Stomach (tissue), 9 donors: Measurements from ENCODE around the gene SLIT1. TPM values are rescaled to one million over a fixed set of nuclear protein-coding genes. Genes with fewer than 3 reads are reported as not detected.

ENCODE experiments used
- DNase-seq, 2 donors: peaks; one replicate each; pipeline versions ENCODE4 v3.0.0 to v3.0.0-alpha.2; 2013 to 2019
- H3K27ac ChIP-seq, 5 donors: fragments of 200-600 bp in 4 of 5; sonication (generic) in 4 of 5; one replicate each; pipeline ENCODE4 v1.5.1; 2013 to 2019; ENCODE audit warnings: mild to moderate bottlenecking in 1 of 5, moderate library complexity in 1 of 5
- H3K27me3 ChIP-seq, 3 donors: fragments of 200-600 bp; sonication (generic); one replicate each; pipeline ENCODE4 v1.5.1; 2017 to 2019; ENCODE audit warnings: mixed run types in 1 of 3
- H3K36me3 ChIP-seq, 4 donors: fragments of 200-600 bp; sonication (generic); 1 replicate in 3 of 4; 2 replicates in 1 of 4; pipeline ENCODE4 v1.5.1; 2016 to 2019
- H3K4me1 ChIP-seq, 4 donors: fragments of 200-600 bp; sonication (generic); one replicate each; pipeline ENCODE4 v1.5.1; 2016 to 2019
- H3K4me3 ChIP-seq, 4 donors: fragments of 200-600 bp; sonication (generic) in 3 of 4; one replicate each; pipeline ENCODE4 v1.5.1; 2016 to 2019; ENCODE audit warnings: mild to moderate bottlenecking in 1 of 4
- H3K9me3 ChIP-seq, 4 donors: fragments of 200-600 bp; sonication (generic); one replicate each; pipeline ENCODE4 v1.5.1; 2016 to 2019
- EP300 ChIP-seq: sonication (generic); formaldehyde crosslinking; IDR thresholded peaks from one replicate; pipeline ENCODE4 v1.6.1; 2017; ENCODE audit warnings: antibody characterized with exemption
- POLR2A ChIP-seq, 4 donors: fragments of 450-650 bp; IDR thresholded peaks; one replicate each; pipeline ENCODE4 v1.6.1; 2016; ENCODE audit warnings: antibody characterized with exemption in 4 of 4, control low read depth in 2 of 4, mild to moderate bottlenecking in 1 of 4, moderate library complexity in 1 of 4
- POLR2AphosphoS5 ChIP-seq, 3 donors: sonication (generic); formaldehyde crosslinking; IDR thresholded peaks; one replicate each; pipeline ENCODE4 v1.6.1; 2016; ENCODE audit warnings: antibody characterized with exemption in 3 of 3
- WGBS, 5 donors: extraction: QIAGEN DNeasy Blood & Tissue Kit in 3 of 5; methylation state at CpG; one replicate each; pipeline versions ENCODE4 v1.1.5 to v1.1.7; 2013 to 2018; 5-methylcytosine and 5-hydroxymethylcytosine counted together
- intact Hi-C: fragments of 100-400 bp; cut with DNase I; formaldehyde crosslinking; loops from one replicate; pipeline ENCODE4 v1.15.1; 2023; ENCODE audit warnings: low total_unique reads
- polyA plus RNA-seq, 3 donors: library from polyadenylated mRNA; stranded (reverse); fragments of 200-250 nt; gene quantifications; one replicate each; pipeline ENCODE4 v1.2.3, GENCODE V29; 2013
- total RNA-seq, 5 donors: library from RNA; depleted of rRNA; stranded (reverse); fragments of >200 nt; gene quantifications; one replicate each; pipeline versions ENCODE4 v1.1.0 to v1.2.3, GENCODE V29; 2014 to 2016
- TF ChIP-seq, protein P1 (sequence below), 7 experiments: fragments of 450-650 bp in 4 of 7; fragments of 200-600 bp in 3 of 7; sonication (generic) in 3 of 7; IDR thresholded peaks; one replicate each; pipeline ENCODE4 v1.5.1; 2016 to 2019; ENCODE audit warnings: antibody characterized with exemption in 7 of 7, control low read depth in 2 of 7, mild to moderate bottlenecking in 1 of 7
- donor health status: healthy with polysubstance abuse.
- donor health status: Bipolar disorder and iron deficiency.
- donor health status: healthy.

SLIT1 gene
- total and polyA plus RNA-seq, 8 donors, result under 0.01 to 6.1 (median 0.44) TPM

DNA sequence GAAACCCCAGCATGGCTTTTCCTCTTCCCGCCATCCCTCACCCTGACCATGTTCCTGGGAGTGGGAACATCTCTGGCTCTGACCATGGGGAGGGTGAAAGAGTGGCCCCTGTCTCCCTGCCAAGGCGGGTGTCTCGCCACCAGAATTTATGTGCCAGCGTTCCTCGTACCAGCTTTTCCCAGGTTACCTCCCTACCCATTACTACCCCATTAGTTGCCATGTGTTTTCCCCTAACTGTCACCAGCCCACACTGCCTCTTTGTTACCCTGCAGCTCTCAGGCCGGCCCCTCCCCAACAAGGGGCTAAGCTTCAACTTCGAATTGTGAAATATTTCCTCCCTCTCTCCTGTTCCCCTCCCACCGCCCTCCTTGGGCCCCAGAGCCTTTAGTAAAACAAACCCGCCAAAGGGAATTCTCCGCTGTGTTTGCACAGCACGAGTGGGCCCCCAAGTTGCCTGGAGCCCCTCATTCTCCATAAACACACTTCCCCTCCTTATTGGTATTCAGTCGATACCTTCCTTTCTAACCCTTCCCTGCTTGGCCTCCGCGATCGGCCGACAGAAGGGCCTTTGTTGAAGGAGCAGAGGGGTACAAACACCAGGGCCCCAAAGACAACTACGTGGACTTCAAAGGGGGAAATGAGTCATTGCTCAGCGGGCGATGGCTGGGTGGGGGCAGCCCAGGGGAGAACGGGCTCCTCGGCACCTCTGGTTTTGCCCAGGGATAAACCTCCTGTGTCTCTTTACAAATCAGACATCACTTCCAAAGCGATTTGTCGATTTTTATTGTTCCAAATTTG lies 45.5 kb downstream of the SLIT1 start:
- DNase-seq, result peak in 1 of 2 donors; percentile 52

DNA sequence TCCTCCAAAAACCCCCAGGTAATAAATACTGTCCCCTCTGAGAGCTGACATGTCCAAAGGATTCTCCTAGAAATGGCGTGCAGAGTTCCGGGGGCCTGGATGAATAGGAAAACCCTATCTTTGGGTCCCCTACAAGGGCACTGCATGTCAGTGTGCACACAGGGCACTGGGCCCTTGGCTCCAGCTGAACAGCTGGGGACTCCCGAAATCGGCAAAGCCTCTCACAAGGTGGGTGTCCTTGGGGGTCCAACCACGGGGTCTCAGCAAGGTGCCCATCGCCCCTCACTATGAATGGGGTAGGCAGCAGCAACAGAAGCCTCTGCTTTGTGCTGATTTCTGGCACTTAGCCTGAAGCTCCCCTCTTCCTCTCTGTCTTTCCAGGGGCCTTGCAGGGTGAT lies 46.1 kb downstream of the SLIT1 start:
- TF ChIP-seq EP300, result no peak
- TF ChIP-seq, protein P1, sequence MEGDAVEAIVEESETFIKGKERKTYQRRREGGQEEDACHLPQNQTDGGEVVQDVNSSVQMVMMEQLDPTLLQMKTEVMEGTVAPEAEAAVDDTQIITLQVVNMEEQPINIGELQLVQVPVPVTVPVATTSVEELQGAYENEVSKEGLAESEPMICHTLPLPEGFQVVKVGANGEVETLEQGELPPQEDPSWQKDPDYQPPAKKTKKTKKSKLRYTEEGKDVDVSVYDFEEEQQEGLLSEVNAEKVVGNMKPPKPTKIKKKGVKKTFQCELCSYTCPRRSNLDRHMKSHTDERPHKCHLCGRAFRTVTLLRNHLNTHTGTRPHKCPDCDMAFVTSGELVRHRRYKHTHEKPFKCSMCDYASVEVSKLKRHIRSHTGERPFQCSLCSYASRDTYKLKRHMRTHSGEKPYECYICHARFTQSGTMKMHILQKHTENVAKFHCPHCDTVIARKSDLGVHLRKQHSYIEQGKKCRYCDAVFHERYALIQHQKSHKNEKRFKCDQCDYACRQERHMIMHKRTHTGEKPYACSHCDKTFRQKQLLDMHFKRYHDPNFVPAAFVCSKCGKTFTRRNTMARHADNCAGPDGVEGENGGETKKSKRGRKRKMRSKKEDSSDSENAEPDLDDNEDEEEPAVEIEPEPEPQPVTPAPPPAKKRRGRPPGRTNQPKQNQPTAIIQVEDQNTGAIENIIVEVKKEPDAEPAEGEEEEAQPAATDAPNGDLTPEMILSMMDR (IDR thresholded peaks at IDR 0.05), result no peak
- no peak for TF ChIP-seq POLR2AphosphoS5 (IDR thresholded peaks at IDR 0.05)
- no peak for TF ChIP-seq POLR2A (IDR thresholded peaks at IDR 0.05)

More for the DNA sequence above, 45.5 kb downstream of the SLIT1 start:
- intact Hi-C loops, result no loop called here
- Histone ChIP-seq H3K27me3 (peaks cover 0 to 44% (median 15%) of the 10 kb centered on the region in 3 donors), H3K4me3 (no peak overlapping the region), H3K4me1 (no peaks in the 10 kb centered on the region), H3K9me3 (no peaks in the 10 kb centered on the region), H3K36me3 (no peaks in the 10 kb centered on the region), H3K27ac (no peak overlapping the region)
- WGBS, 5 donors, result 26 to 42% (median 32%) methylated on average over 22 to 23 of the region's 23 CpGs
- no peak for TF ChIP-seq EP300
- TF ChIP-seq POLR2AphosphoS5 (IDR thresholded peaks at IDR 0.05), result no peak
- no peak for TF ChIP-seq POLR2A (IDR thresholded peaks at IDR 0.05)
- TF ChIP-seq, protein P1 (IDR thresholded peaks at IDR 0.05), result no peak

GRCh38 chr10:97138846-97139245 lies 46.9 kb downstream of the SLIT1 start:
- Histone ChIP-seq H3K4me3 (no peak overlapping the region), H3K27ac (no peak overlapping the region), H3K27me3 (peaks cover 0 to 48% (median 19%) of the 10 kb centered on the region in 3 donors), H3K9me3 (no peaks in the 10 kb centered on the region), H3K36me3 (no peaks in the 10 kb centered on the region), H3K4me1 (no peaks in the 10 kb centered on the region)
- no peak for DNase-seq
- 80 to 84% (median 81%) methylated on average over 7 of the region's 7 CpGs for WGBS, 5 donors
- no peak for TF ChIP-seq EP300
- no peak for TF ChIP-seq POLR2AphosphoS5 (IDR thresholded peaks at IDR 0.05)
- no peak for TF ChIP-seq POLR2A (IDR thresholded peaks at IDR 0.05)
- TF ChIP-seq, protein P1 (IDR thresholded peaks at IDR 0.05), result no peak
- intact Hi-C loops, result no loop called here

More for the DNA sequence above, 46.1 kb downstream of the SLIT1 start:
- H3K36me3 ChIP-seq, result no peaks in the 10 kb centered on the region
- DNase-seq, result no peak
- intact Hi-C loops, result no loop called here
- peaks cover 0 to 47% (median 19%) of the 10 kb centered on the region in 3 donors for H3K27me3 ChIP-seq
- no peak overlapping the region for H3K27ac ChIP-seq
- WGBS, 5 donors, result 69 to 86% (median 83%) methylated on average over 2 to 6 of the region's 6 CpGs
- no peak overlapping the region for H3K4me3 ChIP-seq
- no peaks in the 10 kb centered on the region for H3K4me1 ChIP-seq
- H3K9me3 ChIP-seq, result no peaks in the 10 kb centered on the region

DNA sequence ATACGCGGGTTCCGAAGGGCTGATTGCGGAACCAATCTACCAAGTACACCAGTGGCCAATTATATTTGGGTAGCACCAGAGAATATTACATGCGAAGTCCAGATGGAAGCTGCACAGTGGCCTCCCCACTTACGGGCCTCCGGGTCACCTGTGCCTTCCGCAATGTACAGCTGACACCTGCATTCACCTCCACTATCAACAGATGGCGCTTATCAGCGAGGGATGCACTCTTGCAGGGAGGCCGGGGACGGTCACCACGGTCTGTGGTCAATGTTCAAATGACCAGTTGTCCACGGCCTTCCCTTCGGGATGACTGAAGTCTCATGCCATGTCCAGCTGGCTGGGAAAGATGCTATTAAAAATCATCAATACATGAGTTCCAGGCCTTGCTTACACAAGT lies 47.6 kb downstream of the SLIT1 start:
- Histone ChIP-seq H3K9me3 (no peaks in the 10 kb centered on the region), H3K27me3 (peaks cover 0 to 50% (median 19%) of the 10 kb centered on the region in 3 donors), H3K4me1 (no peaks in the 10 kb centered on the region), H3K36me3 (no peaks in the 10 kb centered on the region), H3K4me3 (no peak overlapping the region), H3K27ac (no peak overlapping the region)
- TF ChIP-seq POLR2AphosphoS5 (IDR thresholded peaks at IDR 0.05) (no peak), EP300 (no peak), POLR2A (IDR thresholded peaks at IDR 0.05) (no peak)
- TF ChIP-seq, protein P1 (IDR thresholded peaks at IDR 0.05), result no peak
- intact Hi-C loops, result no loop called here
- DNase-seq, result no peak
- 67 to 84% (median 78%) methylated on average over 15 of the region's 15 CpGs for WGBS, 5 donors
